GM19467 (cell line): ENCODE data around the gene UBE2H.
"Not testable (repeated sequence)": the region's sequence is repeated elsewhere in the genome, so short reads cannot be mapped to it uniquely, and the experiment has no call there.

Experiments
- ATAC-seq: cut with Tn5 transposase; IDR thresholded peaks from one replicate; pipeline ENCODE4 v1.9.1; 2021; ENCODE audit warnings: mild to moderate bottlenecking, moderate library complexity; ENCODE audit not compliant: unreplicated experiment

The UBE2H gene

DNA sequence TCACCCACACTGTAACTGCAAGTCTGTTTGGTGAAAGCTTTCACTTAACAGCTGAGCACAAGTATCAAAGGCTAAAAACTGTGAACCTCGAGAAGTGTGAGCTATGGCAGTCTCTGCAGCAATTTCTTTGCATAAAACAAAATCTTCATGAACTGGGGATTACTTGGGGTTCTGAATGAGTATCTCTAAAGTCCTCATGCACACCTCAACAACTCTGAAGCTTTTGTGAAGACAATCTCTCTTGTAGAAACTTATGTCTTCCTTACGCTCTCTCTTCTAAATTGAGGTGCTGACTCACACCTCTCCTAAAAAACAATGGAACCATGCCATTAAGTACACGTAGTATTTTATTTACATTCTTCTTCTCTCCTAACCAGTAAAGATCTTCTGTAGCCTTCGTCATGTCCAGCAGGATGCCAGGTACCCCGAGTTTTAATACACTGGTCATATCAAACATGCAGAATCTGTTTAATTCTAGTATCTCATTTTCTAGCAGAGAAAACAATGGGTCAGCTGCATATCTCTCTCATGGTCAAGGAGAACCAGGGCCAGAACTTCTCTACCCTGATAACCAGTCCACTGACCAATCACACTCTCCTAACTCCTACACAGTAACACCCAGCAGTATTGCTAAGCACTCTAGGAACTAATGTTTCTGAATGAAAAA, 76.9 kb downstream of the UBE2H start:
- no peak for ATAC-seq

DNA sequence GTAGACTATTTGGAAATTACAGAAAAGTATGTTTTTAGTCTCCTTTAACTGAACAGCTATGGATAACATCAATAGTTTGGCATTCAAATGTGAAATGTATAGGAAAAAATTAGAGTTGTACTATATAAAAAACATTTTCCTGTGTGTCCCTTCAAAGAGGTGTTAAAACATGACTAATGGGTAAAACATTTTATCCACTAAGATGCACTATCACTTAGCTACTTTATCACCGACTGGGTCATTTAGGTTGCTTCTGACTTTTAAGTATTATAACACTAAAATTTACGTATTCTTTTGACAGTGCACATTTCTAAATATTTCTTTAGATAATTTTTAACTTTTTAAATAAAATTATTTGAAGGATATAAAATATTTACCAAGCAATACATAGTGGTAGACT, 77.6 kb downstream of the UBE2H start:
- no peak for ATAC-seq

DNA sequence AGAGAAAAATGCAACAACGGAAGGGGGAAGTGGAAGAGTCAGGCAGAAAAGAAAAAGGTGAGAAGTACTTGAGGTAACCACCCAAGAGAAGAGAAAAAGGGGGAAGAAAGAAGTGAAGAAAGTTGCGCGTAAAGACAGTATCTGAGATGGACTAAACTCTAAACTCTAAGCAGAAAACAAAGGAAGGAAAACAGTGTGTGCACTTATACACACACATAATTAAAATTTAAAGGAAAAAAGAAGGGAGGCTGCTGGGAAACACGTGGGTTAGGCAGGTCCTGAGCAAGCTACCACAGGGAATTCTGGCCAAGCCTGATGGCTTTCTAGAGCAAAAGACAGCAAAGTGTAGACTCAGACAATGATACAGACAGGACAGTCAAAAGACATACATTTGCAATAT, 78.0 kb downstream of the UBE2H start:
- no peak for ATAC-seq

- ATAC-seq: no peak
These were observed 80.7 kb downstream of the UBE2H start for GRCh38 chr7:129872054-129872453.

DNA sequence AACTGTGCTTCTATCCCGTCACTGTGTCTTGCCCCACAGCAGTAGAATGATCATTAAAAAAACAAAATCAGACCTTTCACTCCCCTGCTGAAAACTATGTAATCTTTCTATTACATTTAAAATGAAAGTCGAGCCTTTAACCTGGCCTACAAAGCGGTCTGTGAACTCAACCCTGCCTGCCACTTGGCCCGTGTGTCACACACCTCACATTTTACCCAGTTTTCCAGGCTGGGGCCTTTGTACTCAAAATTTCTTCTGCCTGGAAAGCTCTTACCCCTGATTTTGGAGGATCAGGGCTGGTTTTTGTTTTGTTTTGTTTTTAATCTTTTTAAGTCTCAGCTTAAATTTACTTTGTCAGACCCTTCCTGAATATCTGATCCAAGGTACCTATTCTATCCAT, 82.1 kb downstream of the UBE2H start:
- ATAC-seq: no peak

GRCh38 chr7:129866251-129866650, 86.5 kb downstream of the UBE2H start:
- ATAC-seq: no peak

GRCh38 chr7:129865925-129866201, 86.9 kb downstream of the UBE2H start:
- no peak for ATAC-seq

DNA sequence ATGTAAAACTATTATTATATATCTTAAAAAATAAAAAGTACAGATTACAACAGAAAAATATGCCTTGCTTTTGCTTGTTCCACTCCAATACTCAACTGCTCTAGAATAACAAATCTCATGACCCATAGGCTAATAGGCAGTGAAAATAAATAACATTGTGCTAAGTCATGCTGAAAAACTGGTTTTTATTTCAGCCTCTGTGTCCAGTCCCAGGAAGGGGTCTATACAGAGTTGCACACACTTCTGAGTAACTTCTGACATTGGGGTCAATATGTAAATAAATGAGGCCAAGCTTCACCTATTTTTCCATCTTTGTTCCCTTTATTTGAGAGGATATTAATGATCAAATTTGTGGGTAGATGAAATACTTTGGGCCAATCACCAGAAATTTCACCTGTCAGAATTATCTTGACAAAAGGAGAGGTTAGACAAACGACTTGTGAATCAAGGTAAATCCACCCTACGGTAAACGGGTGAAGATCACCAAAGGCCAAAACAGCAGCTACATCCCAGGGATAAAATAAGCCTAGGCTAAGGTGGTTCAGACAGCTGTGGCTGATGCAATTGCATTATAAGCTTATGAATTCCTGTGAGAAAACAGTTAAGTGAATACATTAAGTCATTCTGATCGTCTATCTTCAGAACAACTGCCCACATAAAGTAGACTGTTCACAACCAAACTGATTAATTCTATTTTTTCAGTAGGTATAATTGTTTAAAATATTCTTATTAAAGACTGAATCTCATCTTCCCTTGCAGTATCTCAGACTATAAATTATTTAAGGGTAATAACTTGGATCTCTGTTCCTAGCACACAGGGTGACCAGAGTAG, 87.5 kb downstream of the UBE2H start:
- ATAC-seq: no peak

DNA sequence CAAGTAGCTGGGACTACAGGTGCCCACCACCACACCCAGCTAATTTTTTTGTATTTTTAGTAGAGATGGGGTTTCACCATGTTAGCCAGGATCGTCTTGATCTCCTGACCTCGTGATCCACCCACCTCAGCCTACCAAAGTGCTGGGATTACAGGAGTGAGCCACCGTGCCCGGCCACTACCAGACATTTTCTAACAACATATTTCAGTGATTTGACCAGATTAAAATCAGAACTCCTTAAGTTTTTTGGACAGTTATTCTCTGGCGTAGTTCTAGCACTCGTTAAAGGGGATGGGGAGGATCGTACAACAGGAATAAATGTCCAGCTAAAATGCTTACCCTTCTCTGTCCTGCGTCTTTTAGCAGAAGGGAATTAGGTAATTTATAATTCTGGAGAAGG, 88.1 kb downstream of the UBE2H start:
- ATAC-seq: not testable (repeated sequence)

GRCh38 chr7:129864042-129864441, 88.7 kb downstream of the UBE2H start:
- ATAC-seq: no peak

DNA sequence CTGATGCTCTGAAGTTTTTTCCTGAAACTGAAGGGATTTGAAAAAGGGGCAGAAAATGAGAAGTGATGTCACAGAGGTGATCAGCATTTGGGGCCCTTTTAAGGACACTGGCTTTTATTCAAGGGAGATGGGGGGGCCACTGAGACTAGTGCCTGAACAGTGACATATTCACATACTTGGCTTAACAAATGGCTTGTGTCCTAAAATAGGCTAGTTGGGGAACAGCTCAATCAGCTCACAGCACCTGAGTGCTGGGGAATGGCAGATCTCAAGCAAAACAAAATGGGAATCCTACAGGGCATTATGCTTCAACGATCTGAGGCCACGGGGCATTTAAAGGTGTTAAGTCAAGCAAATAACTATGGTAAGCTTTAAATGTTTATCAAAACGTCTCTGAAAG, 90.1 kb downstream of the UBE2H start:
- no peak for ATAC-seq

- ATAC-seq: not testable (repeated sequence)
These were observed 92.0 kb downstream of the UBE2H start for GRCh38 chr7:129860784-129861183.

DNA sequence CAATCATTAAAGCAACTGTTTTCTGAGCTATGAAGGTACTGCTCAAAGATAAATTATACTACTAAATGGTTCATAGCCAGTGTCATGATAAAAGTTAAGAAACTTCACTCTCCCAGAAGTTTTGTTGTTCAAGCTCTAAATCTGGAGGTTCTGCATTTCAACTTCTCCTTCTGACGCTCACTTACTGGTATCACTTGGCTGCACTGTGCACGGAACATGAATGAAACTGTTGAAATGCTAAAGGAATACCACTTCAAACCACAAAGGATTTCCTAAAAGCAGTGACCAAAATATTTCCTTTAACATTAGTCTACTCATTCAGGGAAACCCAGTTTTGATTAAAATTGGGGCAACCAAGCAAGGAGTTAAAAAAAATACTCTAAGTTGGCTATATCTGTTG, 93.6 kb downstream of the UBE2H start:
- ATAC-seq: no peak

DNA sequence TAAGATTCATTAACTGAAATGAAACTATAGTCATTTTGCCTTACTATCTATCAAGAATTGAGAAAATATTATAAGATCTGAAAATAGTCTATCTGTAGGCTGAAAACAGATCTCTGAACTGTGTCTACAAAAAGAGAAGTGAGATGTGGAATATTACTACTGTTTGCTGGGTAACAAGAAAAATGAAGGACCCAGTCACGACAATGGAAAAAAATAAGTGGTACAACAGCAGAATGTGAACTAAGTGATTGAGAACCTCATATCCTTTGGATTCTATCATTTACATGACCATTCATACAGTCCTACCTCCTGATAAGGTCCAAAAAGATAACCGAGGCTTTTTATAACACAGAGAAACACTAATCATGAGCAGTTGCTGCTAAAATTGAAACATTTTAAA, 94.3 kb downstream of the UBE2H start:
- no peak for ATAC-seq

DNA sequence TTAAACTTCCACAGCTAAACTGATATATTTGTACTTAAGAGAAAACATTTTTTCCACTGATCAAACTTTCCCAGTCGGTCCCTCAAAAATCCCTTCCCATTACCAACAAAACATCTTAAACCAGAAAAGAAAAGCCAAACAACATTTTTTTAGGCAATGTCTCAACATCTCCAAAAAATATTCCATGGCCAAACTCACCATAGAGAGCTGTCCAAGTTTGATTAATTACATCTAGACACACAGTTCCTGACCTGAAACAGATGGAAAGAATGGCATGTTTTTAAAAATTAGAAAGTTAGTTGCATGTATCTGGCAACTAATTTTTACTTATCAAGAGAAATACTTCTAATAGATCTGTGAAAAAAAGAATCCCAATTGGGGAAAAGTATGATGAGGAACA, 95.4 kb downstream of the UBE2H start:
- no peak for ATAC-seq

DNA sequence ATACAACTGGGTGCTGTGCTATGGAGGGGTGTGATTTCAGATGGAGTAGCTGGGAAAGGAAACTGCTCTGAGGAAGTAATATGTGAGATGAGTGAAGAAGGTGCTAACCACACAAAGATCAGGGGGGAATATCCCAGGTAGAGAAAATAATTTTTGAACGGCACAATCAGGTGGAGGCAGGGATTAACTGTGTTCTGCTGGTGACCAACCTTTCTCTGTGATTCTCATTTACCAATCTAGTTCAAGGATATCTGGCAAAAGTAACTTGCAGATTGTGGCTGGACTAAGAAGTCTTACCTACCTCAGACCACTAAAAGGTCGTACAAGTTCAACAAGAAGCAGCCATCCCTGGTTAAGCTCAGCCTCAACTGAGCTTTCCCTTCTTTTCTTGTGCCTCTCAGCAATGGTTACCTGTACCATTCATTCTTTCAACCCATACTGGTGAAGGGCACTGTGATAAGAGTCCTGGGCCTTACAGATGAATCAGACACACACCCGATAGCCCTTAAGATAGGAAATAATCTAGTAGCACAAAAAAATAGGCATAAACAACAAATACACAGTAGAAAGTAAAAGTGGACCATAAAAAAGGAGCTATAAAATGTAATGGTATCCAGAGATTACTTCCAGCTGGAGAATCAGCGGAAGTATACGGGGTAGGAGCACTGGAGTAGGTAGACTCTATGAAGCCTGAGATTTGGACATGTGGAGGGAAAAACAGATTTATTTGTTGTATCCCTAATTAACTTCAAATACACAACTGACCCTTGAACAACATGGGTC, 96.6 kb downstream of the UBE2H start:
- no peak for ATAC-seq

DNA sequence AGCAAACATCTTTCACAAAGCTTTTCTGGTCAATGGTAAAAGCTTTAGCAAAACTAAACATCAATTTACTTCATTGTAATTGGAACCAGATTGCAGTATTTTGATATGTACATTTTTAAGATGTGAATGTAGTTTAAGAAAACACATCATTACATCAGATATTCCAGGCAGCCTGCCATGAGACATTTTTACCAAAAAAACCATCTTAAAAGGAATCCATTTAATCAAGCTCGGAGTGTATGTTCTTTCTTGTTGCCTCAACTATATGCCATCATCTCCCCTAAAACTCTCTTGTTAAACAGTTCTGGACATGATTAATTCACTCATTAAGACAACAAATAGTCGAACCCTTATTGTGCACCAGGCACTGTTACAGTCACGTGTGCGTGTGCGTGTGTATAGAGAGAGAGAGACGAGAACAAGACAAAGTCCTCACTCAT, 97.5 kb downstream of the UBE2H start:
- no peak for ATAC-seq

DNA sequence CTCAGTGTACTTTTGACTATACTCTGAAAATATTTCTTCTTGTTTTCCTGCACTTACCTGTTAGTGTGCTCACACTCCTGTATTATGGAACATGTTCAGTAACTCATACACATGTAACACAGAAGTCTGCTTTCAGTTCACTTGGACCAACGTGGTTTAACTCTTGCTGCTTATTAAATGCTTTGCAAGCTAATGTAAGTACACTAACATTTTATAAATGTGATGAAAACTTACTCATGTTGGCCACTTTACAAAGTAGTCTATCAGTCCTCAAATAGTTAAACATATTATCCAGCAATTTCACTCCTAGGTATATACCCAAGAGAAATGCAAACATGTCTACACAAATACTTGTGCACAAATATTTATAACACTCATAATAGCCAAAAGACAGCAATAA, 98.4 kb downstream of the UBE2H start:
- no peak for ATAC-seq

DNA sequence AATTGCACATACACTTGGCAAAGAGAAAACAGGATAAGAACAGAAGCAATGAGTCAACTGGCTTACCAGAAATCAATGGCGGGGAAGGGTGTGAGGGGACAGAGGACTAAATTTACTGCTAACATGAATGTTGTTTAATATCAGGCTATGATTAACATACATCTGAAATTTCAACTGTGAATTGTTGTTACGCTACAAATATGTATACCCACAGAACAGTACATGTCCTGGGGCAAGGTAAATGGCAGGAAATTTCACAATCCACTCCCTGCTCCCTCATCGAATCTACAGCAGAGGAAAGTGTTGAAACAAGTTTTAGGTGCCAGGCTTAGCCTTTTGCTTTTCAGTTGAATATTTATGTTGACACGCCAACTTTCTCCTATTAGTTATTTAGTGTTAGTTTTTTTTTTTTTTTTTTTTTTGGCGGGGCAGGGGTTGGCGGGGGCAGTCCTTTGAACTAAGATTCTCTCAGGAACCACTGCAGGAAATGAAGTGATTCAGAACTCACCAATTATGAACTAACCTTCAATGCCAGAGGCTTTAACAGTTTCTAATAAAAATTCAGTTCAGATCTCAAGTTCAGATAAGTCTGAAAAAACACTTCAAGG, 99.0 kb downstream of the UBE2H start:
- no peak for ATAC-seq

- no peak for ATAC-seq
These were observed 101.0 kb downstream of the UBE2H start for GRCh38 chr7:129851809-129852208.

DNA sequence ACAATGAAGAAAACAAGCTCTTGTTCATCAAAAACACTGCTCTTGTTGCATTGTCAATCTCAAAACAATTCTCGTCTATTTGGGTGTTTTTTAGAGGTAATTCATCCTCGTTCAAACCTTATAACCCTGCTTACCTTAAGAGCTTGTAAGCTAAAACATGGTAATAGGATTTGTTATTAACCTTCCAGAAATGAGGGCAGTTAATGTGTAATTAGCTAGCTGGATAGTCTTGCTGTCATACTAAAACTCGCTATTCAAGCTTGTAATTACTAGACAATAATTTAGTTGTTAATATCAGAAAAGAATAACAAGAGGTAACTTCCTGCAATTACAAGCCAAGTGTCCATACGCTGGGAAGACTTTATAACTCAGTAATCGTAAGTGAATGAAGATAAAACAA, 101.6 kb downstream of the UBE2H start:
- no peak for ATAC-seq

DNA sequence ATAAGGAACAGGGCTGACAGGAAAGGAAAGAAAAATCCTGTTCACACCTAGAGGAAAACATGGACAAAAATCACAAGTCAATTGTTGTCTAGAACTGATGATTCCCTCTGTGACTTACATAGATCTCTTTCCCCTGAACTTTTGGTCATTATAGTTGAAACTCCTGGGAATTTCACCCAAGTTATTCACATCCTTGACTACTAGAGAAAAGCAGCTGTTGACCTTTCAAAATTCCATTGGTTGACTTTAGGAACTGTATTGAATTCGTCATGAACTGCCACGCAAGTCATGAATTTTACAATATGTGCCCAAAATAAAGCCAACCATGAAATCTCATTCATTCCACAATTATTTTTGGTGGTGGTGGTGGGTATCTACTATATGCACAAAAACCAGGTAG, 104.3 kb downstream of the UBE2H start:
- ATAC-seq: no peak
